ENCODE data around the gene PEX7.

GRCh38 chr6:136873748-136874147 is 51.4 kb downstream of the PEX7 start:
- TF ChIP-seq POLR2AphosphoS5 (IDR thresholded peaks at IDR 0.05; ENCODE audit: low read depth) (no peak), CREB1 (CRISPR knock-in tag; IDR thresholded peaks at IDR 0.05; ENCODE audit: low read depth) (no peak), CTCF (conservative IDR thresholded peaks at IDR 0.05; ENCODE audit: low read depth in 2 of 2) (no peak), REST (IDR thresholded peaks at IDR 0.05; ENCODE audit: unreplicated experiment) (no peak), JUNB (IDR thresholded peaks at IDR 0.05; ENCODE audit: unreplicated experiment) (no peak), EZH2 (IDR thresholded peaks at IDR 0.05; ENCODE audit: low read depth, unreplicated experiment) (no peak), ZNF114 (CRISPR knock-in tag; IDR thresholded peaks at IDR 0.05) (no peak), ZNF331 (CRISPR knock-in tag; IDR thresholded peaks at IDR 0.05; ENCODE audit: low read depth) (no peak), EZH2phosphoT487 (IDR thresholded peaks at IDR 0.05; ENCODE audit: unreplicated experiment) (no peak), NANOG (IDR thresholded peaks at IDR 0.05; ENCODE audit: borderline replicate concordance) (no peak), ZNF462 (CRISPR knock-in tag; IDR thresholded peaks at IDR 0.05) (no peak)
- TF ChIP-seq, protein P1, sequence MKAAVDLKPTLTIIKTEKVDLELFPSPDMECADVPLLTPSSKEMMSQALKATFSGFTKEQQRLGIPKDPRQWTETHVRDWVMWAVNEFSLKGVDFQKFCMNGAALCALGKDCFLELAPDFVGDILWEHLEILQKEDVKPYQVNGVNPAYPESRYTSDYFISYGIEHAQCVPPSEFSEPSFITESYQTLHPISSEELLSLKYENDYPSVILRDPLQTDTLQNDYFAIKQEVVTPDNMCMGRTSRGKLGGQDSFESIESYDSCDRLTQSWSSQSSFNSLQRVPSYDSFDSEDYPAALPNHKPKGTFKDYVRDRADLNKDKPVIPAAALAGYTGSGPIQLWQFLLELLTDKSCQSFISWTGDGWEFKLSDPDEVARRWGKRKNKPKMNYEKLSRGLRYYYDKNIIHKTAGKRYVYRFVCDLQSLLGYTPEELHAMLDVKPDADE (IDR thresholded peaks at IDR 0.05): no peak
